Measurements from ENCODE around the gene STAG1.

STAG1 gene

GRCh38 chr3:136788154-136788553 is 36.0 kb upstream of the STAG1 start:
- Histone ChIP-seq H3K79me2 (no peaks in the 10 kb centered on the region), H2AFZ (no peak overlapping the region), H3K9ac (no peak overlapping the region), H3K27me3 (ENCODE audit: control insufficient read depth, insufficient read depth, low read length) (no peaks in the 10 kb centered on the region), H3K4me1 (peaks cover 10% of the 10 kb centered on the region), H3K9me3 (ENCODE audit: control insufficient read depth, low read length) (no peaks in the 10 kb centered on the region), H3K36me3 (ENCODE audit: control insufficient read depth, insufficient read depth, low read length) (no peaks in the 10 kb centered on the region), H3K4me2 (ENCODE audit: low read length) (no peak overlapping the region), H3K4me3 (ENCODE audit: low read depth, low read length) (no peak overlapping the region), H3K27ac (no peak overlapping the region)
- TF ChIP-seq CTCF (IDR thresholded peaks at IDR 0.05), result no peak

- H3K36me3 ChIP-seq (ENCODE audit: control insufficient read depth, insufficient read depth, low read length), result no peaks in the 10 kb centered on the region
- H3K9ac ChIP-seq, result no peak overlapping the region
- peaks cover 10% of the 10 kb centered on the region for H3K4me1 ChIP-seq
- no peak overlapping the region for H3K4me2 ChIP-seq (ENCODE audit: low read length)
- peak overlapping the region; percentile 77 for H2AFZ ChIP-seq
- no peaks in the 10 kb centered on the region for H3K27me3 ChIP-seq (ENCODE audit: control insufficient read depth, insufficient read depth, low read length)
- no peaks in the 10 kb centered on the region for H3K79me2 ChIP-seq
- no peak for TF ChIP-seq CTCF (IDR thresholded peaks at IDR 0.05)
- no peak overlapping the region for H3K4me3 ChIP-seq (ENCODE audit: low read depth, low read length)
- H3K9me3 ChIP-seq (ENCODE audit: control insufficient read depth, low read length), result no peaks in the 10 kb centered on the region
- H3K27ac ChIP-seq, result no peak overlapping the region
Measured at GRCh38 chr3:136787349-136787748, 35.2 kb upstream of the STAG1 start.

GRCh38 chr3:136783708-136784191 is 31.6 kb upstream of the STAG1 start:
- no peaks in the 10 kb centered on the region for H3K79me2 ChIP-seq
- H3K27me3 ChIP-seq (ENCODE audit: control insufficient read depth, insufficient read depth, low read length), result no peaks in the 10 kb centered on the region
- H3K4me3 ChIP-seq (ENCODE audit: low read depth, low read length), result no peak overlapping the region
- peaks cover 14% of the 10 kb centered on the region for H3K4me1 ChIP-seq
- H3K27ac ChIP-seq, result no peak overlapping the region
- H3K36me3 ChIP-seq (ENCODE audit: control insufficient read depth, insufficient read depth, low read length), result no peaks in the 10 kb centered on the region
- H3K9ac ChIP-seq, result no peak overlapping the region
- no peaks in the 10 kb centered on the region for H3K9me3 ChIP-seq (ENCODE audit: control insufficient read depth, low read length)
- no peak for TF ChIP-seq CTCF (IDR thresholded peaks at IDR 0.05)
- H2AFZ ChIP-seq, result no peak overlapping the region
- H3K4me2 ChIP-seq (ENCODE audit: low read length), result no peak overlapping the region

- Histone ChIP-seq H3K9ac (no peak overlapping the region), H3K4me3 (ENCODE audit: low read depth, low read length) (no peak overlapping the region), H3K9me3 (ENCODE audit: control insufficient read depth, low read length) (no peaks in the 10 kb centered on the region), H3K27ac (no peak overlapping the region), H3K4me2 (ENCODE audit: low read length) (no peak overlapping the region), H3K27me3 (ENCODE audit: control insufficient read depth, insufficient read depth, low read length) (no peaks in the 10 kb centered on the region), H2AFZ (no peak overlapping the region), H3K4me1 (peaks cover 4% of the 10 kb centered on the region), H3K79me2 (no peaks in the 10 kb centered on the region), H3K36me3 (ENCODE audit: control insufficient read depth, insufficient read depth, low read length) (no peaks in the 10 kb centered on the region)
- TF ChIP-seq CTCF (IDR thresholded peaks at IDR 0.05), result no peak
Measured at GRCh38 chr3:136780741-136781140, 28.6 kb upstream of the STAG1 start.

GRCh38 chr3:136778865-136779264 is 26.7 kb upstream of the STAG1 start:
- Histone ChIP-seq H3K9me3 (ENCODE audit: control insufficient read depth, low read length) (no peaks in the 10 kb centered on the region), H3K79me2 (no peaks in the 10 kb centered on the region), H3K36me3 (ENCODE audit: control insufficient read depth, insufficient read depth, low read length) (no peaks in the 10 kb centered on the region), H3K4me2 (ENCODE audit: low read length) (no peak overlapping the region), H3K4me3 (ENCODE audit: low read depth, low read length) (no peak overlapping the region), H3K27ac (no peak overlapping the region), H3K27me3 (ENCODE audit: control insufficient read depth, insufficient read depth, low read length) (no peaks in the 10 kb centered on the region), H3K4me1 (peaks cover 4% of the 10 kb centered on the region), H2AFZ (peak overlapping the region; percentile 1), H3K9ac (no peak overlapping the region)
- no peak for TF ChIP-seq CTCF (IDR thresholded peaks at IDR 0.05)
